ENCODE measurements around the gene KLK6. TPM values are rescaled to one million over a fixed set of nuclear protein-coding genes. Genes with fewer than 3 reads are reported as not detected.
"Not testable (repeated sequence)": the region's sequence is repeated elsewhere in the genome, so short reads cannot be mapped to it uniquely, and the experiment has no call there.

KLK6 gene
- total RNA-seq, 2 experiments from 2014 or later: not detected

DNA sequence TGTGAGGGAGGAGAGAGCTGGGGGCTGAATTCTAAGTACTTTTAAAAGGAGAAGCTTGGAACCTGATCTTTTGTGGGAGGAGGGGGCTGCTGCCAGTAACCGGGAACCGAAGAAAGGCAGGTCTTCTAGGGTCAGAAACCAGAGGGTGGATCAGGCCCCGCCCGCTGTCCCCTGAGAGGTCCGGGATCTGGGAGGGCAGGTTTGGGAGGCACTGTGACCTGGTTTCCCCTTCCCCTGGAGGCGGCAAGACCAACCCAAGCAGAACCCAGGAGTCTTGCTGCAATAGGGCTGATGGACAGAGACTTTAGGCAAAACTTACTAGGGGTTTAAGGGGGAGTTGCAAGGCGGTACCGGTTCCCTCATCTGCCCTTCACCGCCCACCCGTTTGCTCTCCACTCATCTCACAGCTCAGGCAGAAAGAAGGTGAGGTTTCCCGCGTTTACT, 32.7 kb upstream of the KLK6 start:
- no peak for DNase-seq
- Mint-ChIP-seq H3K27me3 (peaks cover 67% of the 10 kb centered on the region), H3K36me3 (no peaks in the 10 kb centered on the region), H3K4me1 (peaks cover 2% of the 10 kb centered on the region), H3K27ac (no peak overlapping the region), H3K4me3 (no peak overlapping the region), H3K9me3 (no peaks in the 10 kb centered on the region)

GRCh38 chr19:51001515-51001914, 32.1 kb upstream of the KLK6 start, which contains the start of gene KLK8:
Gene KLK8 (minus strand): TSS chr19:51001604. CDS start chr19:51001167, 437 bp downstream.
- H3K9me3 Mint-ChIP-seq: no peaks in the 10 kb centered on the region
- no peak for DNase-seq
- H3K27me3 Mint-ChIP-seq: peaks cover 70% of the 10 kb centered on the region
- H3K4me3 Mint-ChIP-seq: no peak within 1 kb of the TSS
- peaks cover 2% of the 10 kb centered on the region for H3K4me1 Mint-ChIP-seq
- H3K36me3 Mint-ChIP-seq: no peaks in the 10 kb centered on the region
- no peak within 1 kb of the TSS for H3K27ac Mint-ChIP-seq

DNA sequence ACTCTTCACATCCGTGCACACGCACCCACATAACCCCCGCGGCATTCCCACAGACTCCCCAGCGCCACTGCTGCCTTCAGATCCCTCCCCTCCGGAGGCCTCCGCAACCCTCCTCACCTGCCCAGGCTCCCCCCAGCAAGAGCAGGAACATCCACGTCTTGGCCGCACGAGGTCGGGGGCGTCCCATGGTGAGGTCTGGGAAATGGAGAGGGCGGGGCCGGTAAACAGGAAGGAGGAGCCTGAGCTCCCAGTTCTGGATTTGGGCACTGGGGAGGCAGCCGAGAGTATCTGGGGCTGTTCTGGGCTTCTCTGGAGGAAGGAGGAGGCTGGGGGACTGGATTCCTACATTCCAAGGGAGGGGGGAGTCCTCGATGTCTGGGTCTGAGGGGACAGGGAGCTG, 31.6 kb upstream of the KLK6 start:
- no peak overlapping the region for H3K4me3 Mint-ChIP-seq
- H3K9me3 Mint-ChIP-seq: no peaks in the 10 kb centered on the region
- H3K27ac Mint-ChIP-seq: no peak overlapping the region
- H3K4me1 Mint-ChIP-seq: peaks cover 2% of the 10 kb centered on the region
- H3K36me3 Mint-ChIP-seq: no peaks in the 10 kb centered on the region
- DNase-seq: no peak
- H3K27me3 Mint-ChIP-seq: peaks cover 66% of the 10 kb centered on the region

GRCh38 chr19:51000426-51000825, 31.0 kb upstream of the KLK6 start:
- H3K9me3 Mint-ChIP-seq: no peaks in the 10 kb centered on the region
- no peak for DNase-seq
- H3K4me1 Mint-ChIP-seq: peaks cover 2% of the 10 kb centered on the region
- H3K27me3 Mint-ChIP-seq: peaks cover 64% of the 10 kb centered on the region
- H3K27ac Mint-ChIP-seq: no peak overlapping the region
- no peaks in the 10 kb centered on the region for H3K36me3 Mint-ChIP-seq
- no peak overlapping the region for H3K4me3 Mint-ChIP-seq

GRCh38 chr19:50998686-50999085, 29.3 kb upstream of the KLK6 start:
- Mint-ChIP-seq H3K27me3 (peaks cover 62% of the 10 kb centered on the region), H3K4me3 (no peak overlapping the region), H3K27ac (no peak overlapping the region), H3K4me1 (peaks cover 2% of the 10 kb centered on the region), H3K9me3 (no peaks in the 10 kb centered on the region), H3K36me3 (no peaks in the 10 kb centered on the region)
- DNase-seq: no peak

- Mint-ChIP-seq H3K27me3 (peaks cover 56% of the 10 kb centered on the region), H3K4me1 (peaks cover 2% of the 10 kb centered on the region), H3K36me3 (no peaks in the 10 kb centered on the region), H3K9me3 (no peaks in the 10 kb centered on the region), H3K4me3 (no peak overlapping the region), H3K27ac (no peak overlapping the region)
- DNase-seq: no peak
Observed at GRCh38 chr19:50998061-50998460, 28.7 kb upstream of the KLK6 start.

DNA sequence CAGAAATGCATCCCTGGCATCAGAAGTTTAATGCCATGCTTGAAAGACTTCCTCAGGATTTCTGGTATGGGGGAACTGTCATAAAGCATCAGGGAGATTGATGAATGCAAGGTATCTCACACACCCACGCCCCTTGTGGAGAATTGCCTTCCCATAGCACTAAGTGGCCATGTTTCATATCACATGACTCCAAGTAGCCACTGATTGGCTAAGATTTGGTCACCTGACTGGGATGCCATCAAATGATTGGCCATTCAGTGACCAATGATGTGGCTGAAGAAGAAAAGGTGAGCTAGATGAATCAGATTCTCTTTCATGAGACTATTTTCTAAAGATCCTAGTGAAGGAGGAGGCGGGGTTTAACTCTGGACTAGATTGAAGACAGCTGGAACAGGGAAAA, 24.7 kb upstream of the KLK6 start:
- H3K4me1 Mint-ChIP-seq: no peaks in the 10 kb centered on the region
- H3K4me3 Mint-ChIP-seq: no peak overlapping the region
- peaks cover 35% of the 10 kb centered on the region for H3K27me3 Mint-ChIP-seq
- H3K36me3 Mint-ChIP-seq: no peaks in the 10 kb centered on the region
- H3K9me3 Mint-ChIP-seq: no peaks in the 10 kb centered on the region
- no peak for DNase-seq
- H3K27ac Mint-ChIP-seq: no peak overlapping the region

GRCh38 chr19:50992666-50993035, 23.3 kb upstream of the KLK6 start:
- Mint-ChIP-seq H3K4me3 (no peak overlapping the region), H3K27ac (no peak overlapping the region), H3K9me3 (no peaks in the 10 kb centered on the region), H3K27me3 (peaks cover 26% of the 10 kb centered on the region), H3K36me3 (no peaks in the 10 kb centered on the region), H3K4me1 (no peaks in the 10 kb centered on the region)
- no peak for DNase-seq

DNA sequence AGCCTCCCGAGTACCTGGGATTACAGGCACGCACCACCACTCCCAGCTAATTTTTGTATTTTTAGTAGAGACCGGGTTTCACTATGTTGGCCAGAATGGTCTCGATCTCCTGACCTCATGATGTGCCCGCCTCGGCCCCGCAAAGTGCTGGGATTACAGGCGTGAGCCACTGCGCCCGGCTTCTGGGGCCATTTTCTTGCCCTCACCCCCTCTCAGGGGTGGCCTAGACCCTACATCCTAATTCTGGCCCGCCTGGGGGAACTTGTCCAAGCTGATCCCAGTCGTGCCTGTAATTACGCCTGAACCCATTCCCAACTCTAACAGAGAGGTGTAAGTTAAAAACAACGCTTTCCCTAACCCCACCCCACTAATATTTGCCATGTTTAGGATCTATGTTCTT, 15.0 kb upstream of the KLK6 start:
- not testable (repeated sequence) for H3K4me1 Mint-ChIP-seq, H3K4me3 Mint-ChIP-seq, H3K9me3 Mint-ChIP-seq, H3K27ac Mint-ChIP-seq, H3K36me3 Mint-ChIP-seq, DNase-seq
- peaks cover 41% of the 10 kb centered on the region for H3K27me3 Mint-ChIP-seq

DNA sequence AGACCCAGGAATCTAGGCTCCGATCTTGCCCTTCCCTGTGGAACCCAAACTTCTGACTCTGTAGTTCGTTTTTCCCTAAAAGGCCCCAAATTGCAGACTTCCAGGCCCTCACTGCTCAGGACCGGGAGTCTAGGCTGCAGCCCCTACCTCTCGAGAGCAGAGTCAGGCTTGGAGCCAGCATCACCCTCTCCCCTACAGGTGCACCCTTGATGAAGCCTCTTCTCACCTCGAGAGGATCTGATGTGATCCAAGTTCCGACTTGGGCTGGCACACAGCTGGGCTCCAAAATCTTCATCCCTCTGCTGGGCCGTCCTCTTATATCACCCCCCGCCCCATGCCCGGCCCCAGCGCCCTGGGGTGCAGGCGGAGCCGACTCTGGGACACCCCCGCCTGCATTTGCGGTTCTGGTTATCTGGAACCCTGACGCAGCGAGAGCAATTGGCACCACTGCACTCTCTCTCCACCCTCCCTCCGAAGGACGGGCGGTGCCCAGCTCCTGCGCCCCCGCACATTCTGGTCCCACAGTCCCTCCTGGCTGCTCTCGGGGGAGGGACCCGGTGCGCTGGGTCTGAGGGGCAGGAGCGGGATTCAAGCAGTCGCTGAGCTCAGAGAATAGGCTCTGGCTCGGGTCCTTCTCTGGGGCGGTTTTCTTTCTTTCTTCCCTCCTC, 14.4 kb upstream of the KLK6 start, which contains the start of gene KLK7:
Gene KLK7, minus strand, starts transcription at position 293 of the 668 bp plus-strand sequence. CDS start 1,518 bp downstream, outside the sequence.
- DNase-seq: no peak
- Mint-ChIP-seq H3K9me3 (no peaks in the 10 kb centered on the region), H3K36me3 (no peaks in the 10 kb centered on the region), H3K27ac (no peak within 1 kb of the TSS), H3K27me3 (peaks cover 44% of the 10 kb centered on the region), H3K4me3 (no peak within 1 kb of the TSS), H3K4me1 (no peaks in the 10 kb centered on the region)

GRCh38 chr19:50982186-50982585, 12.8 kb upstream of the KLK6 start:
- Mint-ChIP-seq H3K36me3 (no peaks in the 10 kb centered on the region), H3K4me1 (no peaks in the 10 kb centered on the region), H3K4me3 (no peak overlapping the region), H3K27ac (no peak overlapping the region), H3K9me3 (no peaks in the 10 kb centered on the region), H3K27me3 (peaks cover 54% of the 10 kb centered on the region)
- DNase-seq: no peak

- Mint-ChIP-seq H3K4me3 (no peak overlapping the region), H3K27ac (no peak overlapping the region), H3K4me1 (no peaks in the 10 kb centered on the region), H3K27me3 (peaks cover 57% of the 10 kb centered on the region), H3K9me3 (no peaks in the 10 kb centered on the region), H3K36me3 (no peaks in the 10 kb centered on the region)
- DNase-seq: no peak
Observed at GRCh38 chr19:50981587-50982146, 12.3 kb upstream of the KLK6 start.

GRCh38 chr19:50980208-50980607, 10.8 kb upstream of the KLK6 start:
- DNase-seq: no peak
- Mint-ChIP-seq H3K27me3 (peaks cover 68% of the 10 kb centered on the region), H3K27ac (no peak overlapping the region), H3K9me3 (no peaks in the 10 kb centered on the region), H3K4me3 (no peak overlapping the region), H3K36me3 (no peaks in the 10 kb centered on the region), H3K4me1 (no peaks in the 10 kb centered on the region)

- Mint-ChIP-seq H3K27me3 (peaks cover 68% of the 10 kb centered on the region), H3K4me1 (no peaks in the 10 kb centered on the region)
Observed at GRCh38 chr19:50979758-50980157, 10.4 kb upstream of the KLK6 start.

GRCh38 chr19:50978772-50979390, 9.5 kb upstream of the KLK6 start:
- Mint-ChIP-seq H3K27ac (no peak overlapping the region), H3K4me3 (no peak overlapping the region), H3K36me3 (no peaks in the 10 kb centered on the region), H3K4me1 (no peaks in the 10 kb centered on the region), H3K9me3 (no peaks in the 10 kb centered on the region), H3K27me3 (peaks cover 70% of the 10 kb centered on the region)
- no peak for DNase-seq

More at GRCh38 chr19:50979758-50980157, 10.4 kb upstream of the KLK6 start:
- Mint-ChIP-seq H3K27ac (no peak overlapping the region), H3K9me3 (no peaks in the 10 kb centered on the region), H3K4me3 (no peak overlapping the region), H3K36me3 (no peaks in the 10 kb centered on the region)
- DNase-seq: no peak

GRCh38 chr19:50977626-50978025, 8.2 kb upstream of the KLK6 start:
- Mint-ChIP-seq H3K4me1 (no peaks in the 10 kb centered on the region), H3K27me3 (peaks cover 73% of the 10 kb centered on the region), H3K27ac (no peak overlapping the region), H3K4me3 (no peak overlapping the region), H3K36me3 (no peaks in the 10 kb centered on the region), H3K9me3 (no peaks in the 10 kb centered on the region)
- DNase-seq: no peak
